Measurements from ENCODE around the gene MGAT4C.

GRCh38 chr12:86172913-86173443 is 83.2 kb downstream of the MGAT4C start:
- TF ChIP-seq, protein P1, sequence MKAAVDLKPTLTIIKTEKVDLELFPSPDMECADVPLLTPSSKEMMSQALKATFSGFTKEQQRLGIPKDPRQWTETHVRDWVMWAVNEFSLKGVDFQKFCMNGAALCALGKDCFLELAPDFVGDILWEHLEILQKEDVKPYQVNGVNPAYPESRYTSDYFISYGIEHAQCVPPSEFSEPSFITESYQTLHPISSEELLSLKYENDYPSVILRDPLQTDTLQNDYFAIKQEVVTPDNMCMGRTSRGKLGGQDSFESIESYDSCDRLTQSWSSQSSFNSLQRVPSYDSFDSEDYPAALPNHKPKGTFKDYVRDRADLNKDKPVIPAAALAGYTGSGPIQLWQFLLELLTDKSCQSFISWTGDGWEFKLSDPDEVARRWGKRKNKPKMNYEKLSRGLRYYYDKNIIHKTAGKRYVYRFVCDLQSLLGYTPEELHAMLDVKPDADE (IDR thresholded peaks at IDR 0.05), result no peak
- TF ChIP-seq EZH2phosphoT487 (IDR thresholded peaks at IDR 0.05; ENCODE audit: unreplicated experiment) (no peak), CTCF (conservative IDR thresholded peaks at IDR 0.05; ENCODE audit: low read depth in 2 of 2) (no peak), NANOG (IDR thresholded peaks at IDR 0.05; ENCODE audit: borderline replicate concordance) (no peak), ZNF331 (CRISPR knock-in tag; IDR thresholded peaks at IDR 0.05; ENCODE audit: low read depth) (no peak), EZH2 (IDR thresholded peaks at IDR 0.05; ENCODE audit: low read depth, unreplicated experiment) (no peak), JUNB (IDR thresholded peaks at IDR 0.05; ENCODE audit: unreplicated experiment) (no peak), POLR2AphosphoS5 (IDR thresholded peaks at IDR 0.05; ENCODE audit: low read depth) (no peak), CREB1 (CRISPR knock-in tag; IDR thresholded peaks at IDR 0.05; ENCODE audit: low read depth) (no peak)
- TF ChIP-seq, protein P2, sequence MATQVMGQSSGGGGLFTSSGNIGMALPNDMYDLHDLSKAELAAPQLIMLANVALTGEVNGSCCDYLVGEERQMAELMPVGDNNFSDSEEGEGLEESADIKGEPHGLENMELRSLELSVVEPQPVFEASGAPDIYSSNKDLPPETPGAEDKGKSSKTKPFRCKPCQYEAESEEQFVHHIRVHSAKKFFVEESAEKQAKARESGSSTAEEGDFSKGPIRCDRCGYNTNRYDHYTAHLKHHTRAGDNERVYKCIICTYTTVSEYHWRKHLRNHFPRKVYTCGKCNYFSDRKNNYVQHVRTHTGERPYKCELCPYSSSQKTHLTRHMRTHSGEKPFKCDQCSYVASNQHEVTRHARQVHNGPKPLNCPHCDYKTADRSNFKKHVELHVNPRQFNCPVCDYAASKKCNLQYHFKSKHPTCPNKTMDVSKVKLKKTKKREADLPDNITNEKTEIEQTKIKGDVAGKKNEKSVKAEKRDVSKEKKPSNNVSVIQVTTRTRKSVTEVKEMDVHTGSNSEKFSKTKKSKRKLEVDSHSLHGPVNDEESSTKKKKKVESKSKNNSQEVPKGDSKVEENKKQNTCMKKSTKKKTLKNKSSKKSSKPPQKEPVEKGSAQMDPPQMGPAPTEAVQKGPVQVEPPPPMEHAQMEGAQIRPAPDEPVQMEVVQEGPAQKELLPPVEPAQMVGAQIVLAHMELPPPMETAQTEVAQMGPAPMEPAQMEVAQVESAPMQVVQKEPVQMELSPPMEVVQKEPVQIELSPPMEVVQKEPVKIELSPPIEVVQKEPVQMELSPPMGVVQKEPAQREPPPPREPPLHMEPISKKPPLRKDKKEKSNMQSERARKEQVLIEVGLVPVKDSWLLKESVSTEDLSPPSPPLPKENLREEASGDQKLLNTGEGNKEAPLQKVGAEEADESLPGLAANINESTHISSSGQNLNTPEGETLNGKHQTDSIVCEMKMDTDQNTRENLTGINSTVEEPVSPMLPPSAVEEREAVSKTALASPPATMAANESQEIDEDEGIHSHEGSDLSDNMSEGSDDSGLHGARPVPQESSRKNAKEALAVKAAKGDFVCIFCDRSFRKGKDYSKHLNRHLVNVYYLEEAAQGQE (IDR thresholded peaks at IDR 0.05; ENCODE audit: unreplicated experiment), result no peak

Data from GM23338 (cell line).